GM12891 (cell line): ENCODE results near the gene AP3S2.
"Not testable (repeated sequence)": the region's sequence is repeated elsewhere in the genome, so short reads cannot be mapped to it uniquely, and the experiment has no call there.

Source experiments
- DNase-seq: peaks from one replicate; pipeline ENCODE4 v3.0.0; 2011; ENCODE audit warnings: low spot score; ENCODE audit not compliant: insufficient read length
- FAIRE-seq: peaks from 2 replicates; lab custom pipeline; 2011; peaks lifted over from hg19 to GRCh38; lab: Jason Lieb, UNC
- PAX5 ChIP-seq: IDR thresholded peaks from 2 replicates; pipeline ENCODE4 v1.6.1; 2011; ENCODE audit warnings: low read length, moderate library complexity, mild to moderate bottlenecking; ENCODE audit not compliant: insufficient read depth, severe bottlenecking
- POLR2A ChIP-seq: IDR thresholded peaks from 2 replicates; pipeline ENCODE4 v1.6.1; 2011; ENCODE audit warnings: low read depth, low read length, control low read depth
- POLR2AphosphoS5 ChIP-seq: IDR thresholded peaks from 2 replicates; pipeline ENCODE4 v1.6.1; 2011; ENCODE audit warnings: low read depth, low read length, control low read depth
- POU2F2 ChIP-seq: IDR thresholded peaks from 2 replicates; pipeline ENCODE4 v1.6.1; 2011; ENCODE audit warnings: low read depth, mild to moderate bottlenecking, control low read depth, low read length, moderate library complexity
- SPI1 ChIP-seq: IDR thresholded peaks from 2 replicates; pipeline ENCODE4 v1.6.1; 2011; ENCODE audit warnings: low read depth, low read length, control low read depth
- TAF1 ChIP-seq: IDR thresholded peaks from 2 replicates; pipeline ENCODE4 v1.6.1; 2011; ENCODE audit warnings: low read depth, low read length, control low read depth

AP3S2 gene

DNA sequence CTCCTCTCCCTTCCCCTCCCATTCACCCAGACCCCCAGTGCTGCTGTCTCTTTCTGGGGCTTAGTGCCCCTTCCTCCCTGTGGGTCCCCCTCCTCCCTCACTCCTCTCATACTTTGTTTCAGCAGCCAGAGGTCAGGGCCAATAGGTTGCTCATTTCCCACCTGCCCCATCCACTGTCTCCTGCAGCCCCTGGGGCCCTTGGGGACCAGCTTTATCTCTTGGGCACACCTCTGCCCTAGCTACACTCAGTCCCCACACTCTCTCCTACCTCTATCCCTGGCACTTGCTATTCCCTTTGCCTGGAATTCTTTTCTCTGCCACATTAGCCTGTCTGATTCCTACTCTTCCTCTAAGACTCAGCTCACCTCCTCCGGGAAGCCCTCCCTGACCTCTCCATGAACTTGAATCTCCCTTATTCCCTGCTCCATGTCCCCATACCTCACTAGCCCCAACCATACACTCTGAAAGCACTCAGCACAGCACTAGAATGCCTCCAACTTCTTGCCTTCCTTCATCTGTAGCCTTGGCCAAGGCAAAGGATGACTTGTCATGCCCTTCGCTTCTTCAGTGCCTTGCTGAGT is 93.8 kb downstream of the AP3S2 start:
- no peak for TF ChIP-seq POLR2A
- no peak for TF ChIP-seq PAX5
- no peak for TF ChIP-seq POLR2AphosphoS5
- TF ChIP-seq SPI1 = no peak
- no peak for TF ChIP-seq TAF1
- no peak for TF ChIP-seq POU2F2
- no peak for FAIRE-seq

DNA sequence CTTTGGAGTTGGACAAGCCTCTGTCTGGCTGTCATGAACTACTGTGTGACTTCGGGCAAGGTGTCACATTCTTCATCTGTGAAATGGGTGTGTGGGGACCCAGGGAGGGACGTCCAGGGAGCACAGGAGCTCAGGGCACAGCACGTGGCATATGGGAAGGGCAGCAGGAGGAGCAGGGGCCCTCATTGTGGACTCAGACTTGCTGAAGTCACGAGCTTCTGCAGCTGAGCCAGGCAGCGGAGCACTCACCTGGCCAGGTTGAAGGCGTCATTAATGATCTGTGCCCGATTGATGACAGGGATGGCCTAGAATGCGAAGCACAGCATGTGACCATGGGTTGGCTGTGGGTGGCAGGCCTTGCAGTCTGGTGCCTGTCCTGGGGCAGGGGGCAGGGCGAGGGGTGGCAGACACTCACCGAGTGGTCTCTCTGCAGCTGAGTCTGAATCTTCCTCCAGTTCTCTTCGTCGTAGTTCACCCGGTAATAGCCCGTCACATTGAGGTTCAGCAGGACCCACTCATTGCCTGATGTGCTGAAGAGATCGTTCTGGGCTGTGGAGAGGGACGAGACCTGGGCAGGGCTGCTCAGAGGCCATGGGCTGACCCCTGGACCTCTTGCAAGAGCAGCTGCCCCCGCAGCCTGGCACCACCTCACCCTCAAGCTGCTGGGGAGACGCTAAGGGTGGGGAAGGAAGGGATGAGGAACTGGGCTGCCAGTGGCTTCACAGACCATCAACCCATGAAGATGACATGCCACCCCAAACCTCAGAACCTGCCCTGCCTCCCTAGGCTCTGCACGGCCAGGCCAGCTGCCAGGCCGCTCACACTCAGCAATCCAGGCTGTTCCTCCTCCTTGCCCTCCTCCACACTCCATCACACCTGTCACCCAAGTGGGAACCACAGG is 94.5 kb downstream of the AP3S2 start:
- FAIRE-seq (no peak), DNase-seq (no peak)
- no peak for TF ChIP-seq POLR2AphosphoS5
- no peak for TF ChIP-seq POLR2A
- TF ChIP-seq TAF1 = no peak
- no peak for TF ChIP-seq SPI1
- no peak for TF ChIP-seq PAX5
- no peak for TF ChIP-seq POU2F2

More for the DNA sequence above, 93.8 kb downstream of the AP3S2 start:
- DNase-seq = no peak

DNA sequence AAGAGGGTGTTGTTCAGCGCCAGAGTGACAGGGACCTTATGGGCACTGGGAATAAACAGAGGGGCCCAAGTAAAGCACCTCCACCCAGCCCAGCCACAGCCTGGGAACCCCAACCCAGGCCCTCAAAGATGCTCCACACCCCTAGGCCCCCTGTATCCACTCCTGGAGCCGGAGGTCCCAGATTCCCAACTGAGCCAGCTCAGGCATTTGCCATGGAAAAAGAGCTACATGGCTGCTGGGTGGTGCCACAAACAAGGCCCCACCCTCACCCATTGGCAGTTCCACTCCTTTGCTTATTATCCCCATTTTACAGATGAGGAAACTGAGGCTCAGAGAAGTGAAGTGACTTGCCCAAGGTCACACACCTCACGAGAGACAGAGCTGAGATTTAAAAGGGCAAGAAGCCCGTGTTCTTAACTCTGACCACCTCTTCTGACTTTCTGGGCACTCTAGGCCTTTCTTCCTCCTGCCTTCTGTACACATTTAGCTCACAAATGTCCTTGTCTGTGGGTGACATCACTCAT is 96.1 kb downstream of the AP3S2 start:
- FAIRE-seq (no peak), DNase-seq (no peak)
- TF ChIP-seq TAF1 = no peak
- no peak for TF ChIP-seq SPI1
- no peak for TF ChIP-seq POLR2AphosphoS5
- TF ChIP-seq PAX5 = no peak
- no peak for TF ChIP-seq POLR2A
- no peak for TF ChIP-seq POU2F2

DNA sequence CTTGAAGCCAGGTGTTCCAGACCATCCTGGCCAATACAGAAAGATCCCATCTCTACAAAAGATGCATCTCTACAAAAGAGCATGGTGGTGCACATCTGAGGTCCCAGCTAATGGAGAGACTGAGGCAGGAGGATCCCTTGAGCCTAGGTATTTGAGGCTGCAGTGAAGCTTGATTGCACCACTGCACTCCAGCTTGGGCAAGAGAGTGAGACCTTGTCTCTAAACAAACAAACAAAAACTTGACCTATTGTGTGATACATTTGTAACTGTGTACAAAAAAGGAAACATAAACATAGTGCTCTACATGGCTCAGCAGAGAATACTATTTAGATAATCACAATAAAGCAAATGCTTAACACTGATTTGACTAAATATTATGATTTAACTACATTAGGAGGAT is 97.8 kb downstream of the AP3S2 start:
- no peak for DNase-seq

DNA sequence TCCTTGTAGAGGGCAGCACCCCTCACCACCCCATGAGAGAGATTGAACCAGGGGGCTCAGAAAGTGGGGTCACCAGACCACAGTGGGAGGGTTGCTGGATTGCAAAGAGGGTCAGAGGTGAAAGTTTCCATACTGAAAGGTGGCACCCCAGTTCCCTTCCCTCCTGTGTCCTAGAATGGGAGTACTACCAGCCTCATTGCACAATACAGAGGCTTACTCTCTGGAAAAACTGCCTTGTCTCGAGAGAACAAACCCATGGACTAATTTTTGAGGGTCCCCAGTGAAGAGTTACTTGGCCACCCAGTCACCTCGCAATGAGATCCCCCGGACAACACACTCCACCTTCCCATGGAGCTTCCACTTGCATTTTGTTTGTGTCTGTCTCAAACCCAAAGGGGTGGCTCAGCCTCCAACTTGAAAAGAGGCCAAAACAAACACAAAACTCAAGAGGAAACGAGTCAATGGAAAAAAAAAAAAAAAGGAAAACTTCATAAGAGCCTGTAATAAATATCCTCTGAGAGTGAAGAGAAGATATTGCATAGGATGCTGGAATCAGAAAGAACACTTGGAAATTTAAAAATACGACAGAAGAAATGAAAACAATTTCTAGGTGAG is 99.1 kb downstream of the AP3S2 start:
- TF ChIP-seq PAX5 (no peak), SPI1 (no peak), POLR2AphosphoS5 (no peak), TAF1 (no peak), POU2F2 (no peak), POLR2A (no peak)
- DNase-seq = no peak
- FAIRE-seq = no peak

More for the DNA sequence above, 97.8 kb downstream of the AP3S2 start:
- TF ChIP-seq POLR2A = no peak
- TF ChIP-seq TAF1 = no peak
- no peak for FAIRE-seq

DNA sequence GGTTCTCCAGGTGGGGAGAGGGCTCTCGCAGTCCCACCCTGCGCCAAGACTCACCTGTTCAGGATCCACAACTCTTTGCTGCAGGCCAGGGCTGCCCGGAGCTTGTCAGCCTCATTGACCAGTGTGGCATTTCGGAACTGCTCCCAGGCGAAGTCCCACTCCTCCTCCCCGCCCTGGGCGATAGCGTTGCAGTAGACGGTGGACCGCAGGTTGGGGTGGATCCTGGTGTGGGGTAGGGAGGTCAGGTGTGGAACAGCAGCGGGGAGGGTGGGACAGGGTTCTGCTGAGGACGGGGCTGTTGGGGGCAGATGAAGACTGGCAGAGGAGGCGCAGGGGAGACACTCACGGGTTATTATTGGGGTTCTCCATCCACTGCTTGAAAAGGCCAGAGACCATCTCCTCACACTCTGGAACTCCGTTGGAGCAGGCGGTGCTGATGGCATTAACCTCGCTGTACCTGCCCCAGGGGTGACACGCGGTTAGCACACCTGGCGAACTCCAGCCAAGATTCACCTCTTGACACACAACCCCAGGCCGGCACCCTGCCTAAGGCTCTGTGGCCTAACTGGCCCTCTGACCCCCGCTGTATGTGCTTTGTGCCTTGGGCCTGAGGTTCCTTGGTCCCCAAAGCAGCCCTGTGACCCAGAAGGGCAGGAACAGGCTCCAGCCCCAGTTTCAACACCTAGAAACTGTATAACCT is 101.5 kb downstream of the AP3S2 start:
- TF ChIP-seq POLR2AphosphoS5 (no peak), POLR2A (no peak), PAX5 (no peak), POU2F2 (no peak), TAF1 (no peak), SPI1 (no peak)
- FAIRE-seq (no peak), DNase-seq (no peak)

DNA sequence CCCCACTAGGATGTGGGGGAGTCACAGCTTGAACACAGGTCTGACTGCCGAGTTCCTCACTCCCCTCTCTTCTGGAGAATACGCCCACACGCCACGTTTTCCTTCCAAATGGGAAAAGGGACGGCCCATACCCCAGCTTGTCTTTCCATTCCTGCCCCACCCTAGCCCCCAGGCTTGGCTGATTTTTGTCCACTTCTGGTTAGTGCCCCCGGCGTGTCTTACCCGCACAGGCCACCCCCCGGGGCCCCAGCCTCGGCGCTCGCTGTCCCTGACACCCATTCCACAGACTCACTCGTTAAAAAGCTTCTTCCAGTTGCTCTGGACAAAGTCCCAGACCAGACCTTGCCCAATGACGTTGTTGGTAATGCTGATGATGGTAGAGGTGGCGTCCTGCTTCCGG is 103.1 kb downstream of the AP3S2 start:
- no peak for TF ChIP-seq POLR2A
- no peak for TF ChIP-seq POLR2AphosphoS5
- TF ChIP-seq POU2F2 = no peak
- FAIRE-seq = no peak
- no peak for DNase-seq

DNA sequence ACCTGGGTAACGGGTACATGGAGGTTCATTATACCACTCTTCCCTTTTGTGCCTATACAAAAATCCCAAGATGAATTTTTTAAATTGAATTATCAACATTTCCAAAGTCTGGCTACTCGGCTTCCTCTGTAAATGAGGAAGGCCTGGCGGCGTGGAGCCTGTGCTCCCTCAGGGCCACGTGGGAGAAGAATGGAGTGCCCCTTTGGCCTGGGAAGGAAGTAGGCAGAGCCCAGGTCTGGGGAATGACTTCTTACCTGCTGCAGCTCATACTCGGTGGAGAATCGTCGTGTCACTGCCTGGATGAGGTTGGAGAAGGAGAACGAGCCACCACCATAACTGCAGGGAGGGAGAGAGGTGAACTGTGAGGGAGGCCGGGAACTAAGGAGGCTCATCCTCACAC is 103.6 kb downstream of the AP3S2 start:
- DNase-seq (no peak), FAIRE-seq (no peak)
- TF ChIP-seq POLR2AphosphoS5 (no peak), SPI1 (no peak), PAX5 (no peak), POU2F2 (no peak), POLR2A (no peak), TAF1 (no peak)

DNA sequence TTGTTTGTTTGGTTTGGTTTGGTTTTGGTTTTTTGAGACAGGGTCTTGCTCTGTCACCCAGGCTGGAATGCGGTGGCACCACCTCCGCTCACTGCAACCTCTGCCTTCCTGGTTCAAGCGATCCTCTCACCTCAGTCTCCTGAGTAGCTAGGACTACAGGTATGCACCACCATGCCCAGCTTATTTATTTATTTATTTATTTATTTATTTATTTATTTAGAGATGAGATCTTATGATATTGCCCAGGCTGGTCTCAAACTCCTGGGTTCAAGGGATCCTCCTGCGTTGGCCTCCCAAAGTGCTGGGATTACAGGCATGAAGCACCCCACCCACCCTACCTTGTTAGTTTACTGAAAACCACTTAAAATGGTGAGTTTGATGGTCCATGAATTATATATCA is 105.2 kb downstream of the AP3S2 start:
- DNase-seq, FAIRE-seq: not testable (repeated sequence)
